Ovary (tissue), 9 donors: ENCODE data around the gene MRPL1. TPM values are rescaled to one million over a fixed set of nuclear protein-coding genes. Genes with fewer than 3 reads are reported as not detected.

Experiments
- DNase-seq, 5 donors: peaks; one replicate each; pipeline ENCODE4 v3.0.0-alpha.2; 2019 to 2020
- H3K27ac ChIP-seq, 2 donors: fragments of 200-600 bp; one replicate each; pipeline versions ENCODE4 v1.5.1 to v1.8.0; 2019 to 2022
- H3K27me3 ChIP-seq: fragments of 200-600 bp; one replicate; pipeline ENCODE4 v1.8.0; 2022
- H3K36me3 ChIP-seq: fragments of 200-600 bp; sonication (generic); one replicate; pipeline ENCODE4 v1.5.1; 2019
- H3K4me1 ChIP-seq: one replicate; pipeline ENCODE4 v1.8.1; 2013; ENCODE audit warnings: mild to moderate bottlenecking, moderate library complexity; ENCODE audit not compliant: insufficient read depth
- H3K4me3 ChIP-seq: fragments of 200-600 bp; sonication (generic); one replicate; pipeline ENCODE4 v1.5.1; 2017
- H3K9me3 ChIP-seq, 2 donors: fragments of 200-600 bp in 1 of 2; sonication (generic) in 1 of 2; one replicate each; pipeline versions ENCODE4 v1.5.1 to v1.8.1; 2013 to 2019; ENCODE audit warnings: mild to moderate bottlenecking in 1 of 2, moderate library complexity in 1 of 2
- EP300 ChIP-seq: sonication (generic); formaldehyde crosslinking; IDR thresholded peaks from one replicate; pipeline ENCODE4 v1.6.1; 2017; ENCODE audit warnings: antibody characterized with exemption
- POLR2A ChIP-seq: fragments of 450-650 bp; IDR thresholded peaks from one replicate; pipeline ENCODE4 v1.6.1; 2017; ENCODE audit warnings: antibody characterized with exemption, mild to moderate bottlenecking, moderate library complexity
- WGBS, 3 donors: extraction: QIAGEN DNeasy Blood & Tissue Kit in 1 of 3; methylation state at CpG; one replicate each; pipeline versions ENCODE4 v1.1.5 to v1.1.7; 2013 to 2017; 5-methylcytosine and 5-hydroxymethylcytosine counted together
- intact Hi-C, 4 donors: fragments of 100-400 bp; cut with DNase I; formaldehyde crosslinking; loops; one replicate each; pipeline versions ENCODE4 v1.11.0 to v1.15.1; 2022 to 2023
- polyA plus RNA-seq, 2 donors: library from polyadenylated mRNA; stranded (reverse); fragments of 200-250 nt in 1 of 2; fragments of 350-450 nt in 1 of 2; fragmentation: Illumina TruSeq in 1 of 2; extraction: RNeasy Lipid Tissue Mini Kit (QIAGEN cat#74804) in 1 of 2; gene quantifications; one replicate each; pipeline ENCODE4 v1.2.3, GENCODE V29; 2013 to 2014
- total RNA-seq, 7 donors: library from RNA; depleted of rRNA in 2 of 7; stranded (reverse); fragments of >200 nt in 2 of 7; fragmentation: NEBNext Ultra II Directional in 3 of 7; extraction: Animal tissue kit (Norgen Biotek cat#: 25700) in 3 of 7; gene quantifications; one replicate each; pipeline versions ENCODE4 v1.1.0 to v1.2.4, GENCODE V29; 2016 to 2023
- TF ChIP-seq, protein P1 (sequence below), 3 donors: fragments of 450-650 bp in 2 of 3; fragments of 200-600 bp in 1 of 3; IDR thresholded peaks; one replicate each; pipeline versions ENCODE4 v1.5.1 to v1.8.0; 2016 to 2022; ENCODE audit warnings: antibody characterized with exemption in 3 of 3, mild to moderate bottlenecking in 1 of 3
- donor health status: DM: no; HTN: no; CAD: no; lungs with moderate emphysema.
- donor health status: DM: no; HTN: no; CAD: no.
- donor health status: Bipolar disorder and iron deficiency.
- donor health status: DM: yes; HTN: yes; CAD: no.
- donor health status: DM: no; HTN: no; CAD: no.
- donor health status: DM: yes; HTN: yes; CAD: no.

The MRPL1 gene
- total and polyA plus RNA-seq, 9 donors, result 14.5 to 31.4 (median 24.3) TPM

DNA sequence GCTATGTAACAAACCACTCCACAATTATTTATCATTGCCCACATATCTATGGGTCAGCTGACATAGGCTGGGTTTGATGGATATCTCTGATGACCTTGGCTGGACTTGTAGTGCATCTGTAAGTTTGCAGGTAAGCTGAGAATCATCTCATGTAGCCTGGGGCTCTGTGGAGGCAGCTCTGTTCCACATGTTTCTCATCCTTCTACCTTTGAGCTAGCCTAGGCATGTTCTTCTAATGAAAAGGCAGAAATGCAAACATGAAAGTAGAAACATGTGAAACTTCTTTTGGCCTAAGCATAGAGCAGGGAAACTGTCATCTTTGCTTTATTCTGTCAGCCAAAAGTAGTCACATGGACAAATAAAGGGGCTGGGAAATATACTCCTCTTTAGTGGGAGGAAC lies 18.2 kb downstream of the MRPL1 start:
- H3K27ac ChIP-seq, result no peak overlapping the region

GRCh38 chr4:77881460-77882295 lies 19.0 kb downstream of the MRPL1 start:
- TF ChIP-seq EP300, result no peak
- TF ChIP-seq POLR2A, result no peak
- TF ChIP-seq, protein P1, sequence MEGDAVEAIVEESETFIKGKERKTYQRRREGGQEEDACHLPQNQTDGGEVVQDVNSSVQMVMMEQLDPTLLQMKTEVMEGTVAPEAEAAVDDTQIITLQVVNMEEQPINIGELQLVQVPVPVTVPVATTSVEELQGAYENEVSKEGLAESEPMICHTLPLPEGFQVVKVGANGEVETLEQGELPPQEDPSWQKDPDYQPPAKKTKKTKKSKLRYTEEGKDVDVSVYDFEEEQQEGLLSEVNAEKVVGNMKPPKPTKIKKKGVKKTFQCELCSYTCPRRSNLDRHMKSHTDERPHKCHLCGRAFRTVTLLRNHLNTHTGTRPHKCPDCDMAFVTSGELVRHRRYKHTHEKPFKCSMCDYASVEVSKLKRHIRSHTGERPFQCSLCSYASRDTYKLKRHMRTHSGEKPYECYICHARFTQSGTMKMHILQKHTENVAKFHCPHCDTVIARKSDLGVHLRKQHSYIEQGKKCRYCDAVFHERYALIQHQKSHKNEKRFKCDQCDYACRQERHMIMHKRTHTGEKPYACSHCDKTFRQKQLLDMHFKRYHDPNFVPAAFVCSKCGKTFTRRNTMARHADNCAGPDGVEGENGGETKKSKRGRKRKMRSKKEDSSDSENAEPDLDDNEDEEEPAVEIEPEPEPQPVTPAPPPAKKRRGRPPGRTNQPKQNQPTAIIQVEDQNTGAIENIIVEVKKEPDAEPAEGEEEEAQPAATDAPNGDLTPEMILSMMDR (IDR thresholded peaks at IDR 0.05), result no peak
- Histone ChIP-seq H3K27me3 (no peaks in the 10 kb centered on the region), H3K4me1 (no peaks in the 10 kb centered on the region), H3K27ac (no peak overlapping the region), H3K9me3 (no peaks in the 10 kb centered on the region), H3K4me3 (no peak overlapping the region), H3K36me3 (no peaks in the 10 kb centered on the region)
- intact Hi-C loops, result no loop called here
- WGBS, 3 donors, result 81 to 85% (median 82%) methylated on average over 8 of the region's 8 CpGs
- DNase-seq, result no peak

More for the DNA sequence above, 18.2 kb downstream of the MRPL1 start:
- Histone ChIP-seq H3K9me3 (no peaks in the 10 kb centered on the region), H3K36me3 (no peaks in the 10 kb centered on the region), H3K4me1 (no peaks in the 10 kb centered on the region), H3K27me3 (no peaks in the 10 kb centered on the region), H3K4me3 (no peak overlapping the region)
- DNase-seq, result no peak
- intact Hi-C loops, result no loop called here
- TF ChIP-seq POLR2A, result no peak
- TF ChIP-seq, protein P1 (IDR thresholded peaks at IDR 0.05), result no peak
- TF ChIP-seq EP300, result no peak

DNA sequence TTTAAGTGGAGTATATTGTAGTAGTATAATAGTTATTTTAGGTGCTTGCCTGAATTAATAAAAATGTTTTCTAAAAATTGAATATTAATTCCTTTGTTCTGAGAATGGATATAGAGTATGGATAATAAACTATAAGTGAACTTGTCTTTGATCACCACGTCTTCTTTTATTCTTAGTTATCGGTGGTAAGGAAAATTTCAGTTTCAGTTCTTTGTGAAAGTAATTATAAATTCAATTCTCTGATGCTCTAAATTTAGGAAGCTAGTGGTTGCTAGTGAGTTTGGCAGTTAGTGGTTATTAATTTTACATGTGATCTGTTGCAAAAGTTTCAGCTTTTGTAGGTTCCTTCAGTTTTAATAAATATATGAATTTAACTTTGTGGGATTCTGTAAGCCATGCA lies 30.8 kb downstream of the MRPL1 start:
- intact Hi-C loops, result no loop called here
- Histone ChIP-seq H3K36me3 (no peaks in the 10 kb centered on the region), H3K9me3 (no peaks in the 10 kb centered on the region), H3K4me3 (no peak overlapping the region), H3K27ac (no peak overlapping the region), H3K27me3 (no peaks in the 10 kb centered on the region), H3K4me1 (no peaks in the 10 kb centered on the region)
- no peak for TF ChIP-seq EP300
- TF ChIP-seq, protein P1 (IDR thresholded peaks at IDR 0.05), result no peak
- TF ChIP-seq POLR2A, result no peak
- DNase-seq, result no peak
- 91 to 96% (median 91%) methylated on average over 2 of the region's 2 CpGs for WGBS, 3 donors

- Histone ChIP-seq H3K27me3 (no peaks in the 10 kb centered on the region), H3K4me1 (no peaks in the 10 kb centered on the region), H3K9me3 (no peaks in the 10 kb centered on the region), H3K27ac (no peak overlapping the region), H3K4me3 (no peak overlapping the region), H3K36me3 (no peaks in the 10 kb centered on the region)
- intact Hi-C loops, result no loop called here
- TF ChIP-seq EP300 (no peak), POLR2A (no peak)
- TF ChIP-seq, protein P1 (IDR thresholded peaks at IDR 0.05), result no peak
- 80 to 92% (median 92%) methylated on average over 1 of the region's 1 CpG for WGBS, 3 donors
- no peak for DNase-seq
Observed at GRCh38 chr4:77899607-77900006, 37.0 kb downstream of the MRPL1 start.
